ENCODE measurements around the gene BEST4. TPM values are rescaled to one million over a fixed set of nuclear protein-coding genes. Genes with fewer than 3 reads are reported as not detected.

The BEST4 gene
- total and polyA plus RNA-seq, 2 experiments from 2014 or later = 0.98 to 1.4 TPM

- Histone ChIP-seq H3K27ac (no peak overlapping the region), H3K9me3 (ENCODE audit: low read depth) (no peaks in the 10 kb centered on the region), H3K4me1 (ENCODE audit: low read depth) (peaks cover 4% of the 10 kb centered on the region)
These were observed 3.6 kb downstream of the BEST4 start for GRCh38 chr1:44784094-44785028.

GRCh38 chr1:44783697-44784093 is 4.3 kb downstream of the BEST4 start:
- Histone ChIP-seq H3K27me3 (no peaks in the 10 kb centered on the region), H3K9me3 (ENCODE audit: low read depth) (no peaks in the 10 kb centered on the region), H3K4me1 (ENCODE audit: low read depth) (peaks cover 4% of the 10 kb centered on the region), H3K4me3 (peak overlapping the region; percentile 6), H3K27ac (no peak overlapping the region), H3K36me3 (peaks cover 7% of the 10 kb centered on the region)
- no peak for DNase-seq (ENCODE audit: low read depth in 1 of 2, low spot score in 1 of 2)
- TF ChIP-seq CTCF (IDR thresholded peaks at IDR 0.05; ENCODE audit: low read depth, low read length) = no peak

More at GRCh38 chr1:44784094-44785028, 3.6 kb downstream of the BEST4 start:
- DNase-seq (ENCODE audit: low read depth in 1 of 2, low spot score in 1 of 2) = peak; percentile 21 to 51
- peak overlapping the region; percentile 6 for H3K4me3 ChIP-seq
- no peaks in the 10 kb centered on the region for H3K27me3 ChIP-seq
- H3K36me3 ChIP-seq = no peaks in the 10 kb centered on the region
- TF ChIP-seq CTCF (IDR thresholded peaks at IDR 0.05; ENCODE audit: low read depth, low read length) = peak; percentile 11

GRCh38 chr1:44780583-44781121 is 7.3 kb downstream of the BEST4 start:
- peaks cover 28% of the 10 kb centered on the region for H3K36me3 ChIP-seq
- H3K4me1 ChIP-seq (ENCODE audit: low read depth) = peaks cover 20% of the 10 kb centered on the region
- H3K27ac ChIP-seq = peak overlapping the region; percentile 49
- no peaks in the 10 kb centered on the region for H3K27me3 ChIP-seq
- TF ChIP-seq CTCF (IDR thresholded peaks at IDR 0.05; ENCODE audit: low read depth, low read length) = no peak
- no peak for DNase-seq (ENCODE audit: low read depth in 1 of 2, low spot score in 1 of 2)
- no peak overlapping the region for H3K4me3 ChIP-seq
- no peaks in the 10 kb centered on the region for H3K9me3 ChIP-seq (ENCODE audit: low read depth)

- H3K36me3 ChIP-seq = peaks cover 28% of the 10 kb centered on the region
- H3K27me3 ChIP-seq = no peaks in the 10 kb centered on the region
- peak overlapping the region; percentile 97 for H3K27ac ChIP-seq
- H3K9me3 ChIP-seq (ENCODE audit: low read depth) = no peaks in the 10 kb centered on the region
- no peak for DNase-seq (ENCODE audit: low read depth in 1 of 2, low spot score in 1 of 2)
- no peak for TF ChIP-seq CTCF (IDR thresholded peaks at IDR 0.05; ENCODE audit: low read depth, low read length)
- H3K4me1 ChIP-seq (ENCODE audit: low read depth) = peaks cover 18% of the 10 kb centered on the region
- H3K4me3 ChIP-seq = no peak overlapping the region
These were observed 9.0 kb downstream of the BEST4 start for GRCh38 chr1:44778705-44779576.

GRCh38 chr1:44777969-44778635 is 9.9 kb downstream of the BEST4 start:
- DNase-seq (ENCODE audit: low read depth in 1 of 2, low spot score in 1 of 2) = no peak
- no peaks in the 10 kb centered on the region for H3K9me3 ChIP-seq (ENCODE audit: low read depth)
- peak overlapping the region; percentile 97 for H3K27ac ChIP-seq
- H3K4me1 ChIP-seq (ENCODE audit: low read depth) = peaks cover 18% of the 10 kb centered on the region
- TF ChIP-seq CTCF (IDR thresholded peaks at IDR 0.05; ENCODE audit: low read depth, low read length) = no peak
- no peaks in the 10 kb centered on the region for H3K27me3 ChIP-seq
- no peak overlapping the region for H3K4me3 ChIP-seq
- H3K36me3 ChIP-seq = peaks cover 28% of the 10 kb centered on the region
